Activated CD4-positive, alpha-beta T cell treated with anti-CD3 and anti-CD28 coated beads for 36 hours (primary cell): ENCODE results near the gene SH3BP4. TPM values are rescaled to one million over a fixed set of nuclear protein-coding genes. Genes with fewer than 3 reads are reported as not detected.

Experiments
- ATAC-seq: fragments of 200-7000 bp; cut with Tn5 transposase; one replicate; pipeline ENCODE4 v1.10.0; 2021; ENCODE audit warnings: mild to moderate bottlenecking, moderate library complexity
- CTCF ChIA-PET: fragments of 350-600 bp; sonication (Branson Sonifier 250); formaldehyde crosslinking; loops from one replicate; lab custom pipeline; 2021; ENCODE audit warnings: antibody characterized with exemption; lab: Charles Lee
- POLR2A ChIA-PET: fragments of 350-600 bp; sonication (Branson Sonifier 250); formaldehyde crosslinking; loops from one replicate; lab custom pipeline; 2021; ENCODE audit warnings: antibody characterized with exemption, inconsistent platforms; lab: Charles Lee
- DNase-seq: peaks from one replicate; pipeline ENCODE4 v3.0.0-alpha.2; 2020
- H3K27ac Mint-ChIP-seq: one replicate; pipeline ENCODE4 v1.8.0; 2021; ENCODE audit warnings: mixed read lengths
- H3K27me3 Mint-ChIP-seq: one replicate; pipeline ENCODE4 v1.8.0; 2021; ENCODE audit warnings: mixed read lengths
- H3K36me3 Mint-ChIP-seq: one replicate; pipeline ENCODE4 v1.8.0; 2021; ENCODE audit warnings: low read depth, mixed read lengths
- H3K4me1 Mint-ChIP-seq: one replicate; pipeline ENCODE4 v1.8.0; 2021; ENCODE audit warnings: mixed read lengths
- H3K4me3 Mint-ChIP-seq: one replicate; pipeline ENCODE4 v1.8.0; 2021; ENCODE audit warnings: mild to moderate bottlenecking, moderate library complexity, mixed read lengths
- H3K9me3 Mint-ChIP-seq: one replicate; pipeline ENCODE4 v1.8.0; 2021; ENCODE audit warnings: low read depth, mixed read lengths
- intact Hi-C, 2 experiments: fragments of 100-400 bp; cut with DNase I in 1 of 2; cut with micrococcal nuclease in 1 of 2; formaldehyde crosslinking; loops; one replicate each; pipeline versions ENCODE4 v1.14.2 to v1.15.1; 2022 to 2024; cut with DNase I, micrococcal nuclease
- total RNA-seq, 2 experiments: library from RNA; stranded (reverse); gene quantifications; one replicate each; pipeline ENCODE4 v1.2.3, GENCODE V29; 2021

Gene SH3BP4
- total RNA-seq, 2 experiments from 2014 or later, result 0.21 to 0.32 TPM

DNA sequence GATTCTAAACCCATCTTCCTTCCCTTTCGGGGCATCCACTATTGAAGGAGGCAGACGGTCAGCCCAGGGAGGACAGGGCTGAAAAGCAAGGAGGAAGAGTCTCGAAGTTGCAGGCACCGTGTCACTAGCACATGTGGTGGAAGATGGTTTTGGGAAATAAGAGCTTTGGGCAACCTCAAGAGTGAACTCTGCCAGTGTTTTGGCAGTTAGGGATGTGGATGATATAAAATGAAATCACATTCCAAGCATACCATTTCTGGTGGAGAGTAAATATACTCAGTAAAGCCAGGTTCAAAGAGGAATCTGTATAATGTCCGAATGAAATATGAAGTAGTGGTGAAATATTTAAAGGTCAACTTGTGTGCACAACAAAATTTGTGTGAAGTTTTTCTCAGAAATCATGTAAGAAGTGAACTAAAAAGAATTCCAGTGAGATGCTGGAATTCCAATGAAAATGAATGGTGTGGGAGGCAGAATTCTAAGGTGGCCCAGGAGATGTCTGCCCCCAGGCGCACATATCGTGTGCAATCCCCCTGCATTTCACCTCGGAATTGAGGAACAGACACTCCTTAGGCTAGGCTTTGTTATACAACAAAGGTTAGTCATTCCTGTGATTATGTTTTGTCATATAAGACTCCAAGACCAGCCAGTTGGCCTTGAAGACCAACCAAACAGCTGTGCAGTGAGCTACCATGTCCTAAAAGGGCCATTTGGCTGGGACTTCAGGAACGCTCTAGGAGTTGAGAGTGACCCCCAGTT, 147.1 kb downstream of the SH3BP4 start:
- Mint-ChIP-seq H3K27me3 (peaks cover 6% of the 10 kb centered on the region), H3K36me3 (no peaks in the 10 kb centered on the region), H3K4me3 (no peak overlapping the region), H3K4me1 (no peaks in the 10 kb centered on the region), H3K27ac (no peak overlapping the region), H3K9me3 (no peaks in the 10 kb centered on the region)
- ATAC-seq, result no peak
- DNase-seq, result no peak
- ChIA-PET POLR2A (interaction anchor here (0.6 kb wide), 1 partner anchor 314 kb away, joined by 3 read pairs; no protein-coding TSS in a partner anchor), CTCF (no interaction called here)
- intact Hi-C loops, result no loop called here

GRCh38 chr2:235102896-235103295, 151.1 kb downstream of the SH3BP4 start:
- ATAC-seq (no peak), DNase-seq (no peak)
- ChIA-PET POLR2A (no interaction called here), CTCF (no interaction called here)
- H3K4me3 Mint-ChIP-seq, result no peak overlapping the region
- no peak overlapping the region for H3K27ac Mint-ChIP-seq
- H3K36me3 Mint-ChIP-seq, result no peaks in the 10 kb centered on the region
- H3K4me1 Mint-ChIP-seq, result no peaks in the 10 kb centered on the region
- intact Hi-C loops, result no loop called here
- H3K27me3 Mint-ChIP-seq, result peaks cover 5% of the 10 kb centered on the region
- no peaks in the 10 kb centered on the region for H3K9me3 Mint-ChIP-seq
